HL-60/S4 treated with phorbol 12-myristate 13-acetate at 8.2 ng/mL for 4 days and 3 days (cell line): ENCODE results near the gene LINC01488.

Source experiments
- in situ Hi-C: fragments of 300-500 bp; cut with MboI; formaldehyde crosslinking; loops from 2 replicates; pipeline ENCODE4 v1.15.0; 2022; ENCODE audit warnings: low sequenced_read_pairs

LINC01488 gene

GRCh38 chr11:69490516-69490915 is 9.1 kb downstream of the LINC01488 start:
- in situ Hi-C loops = no loop called here

GRCh38 chr11:69491071-69492031 is 9.9 kb downstream of the LINC01488 start:
- in situ Hi-C loops = no loop called here

GRCh38 chr11:69492201-69492991 is 10.9 kb downstream of the LINC01488 start:
- in situ Hi-C loops = no loop called here

- in situ Hi-C loops = no loop called here
These were observed 12.7 kb downstream of the LINC01488 start for GRCh38 chr11:69493931-69494821.

GRCh38 chr11:69494851-69495250 is 13.4 kb downstream of the LINC01488 start:
- in situ Hi-C loops = no loop called here

- in situ Hi-C loops = no loop called here
These were observed 14.2 kb downstream of the LINC01488 start for GRCh38 chr11:69495441-69496201.

GRCh38 chr11:69496202-69496557 is 14.7 kb downstream of the LINC01488 start:
- in situ Hi-C loops = no loop called here

GRCh38 chr11:69496631-69497220 is 15.3 kb downstream of the LINC01488 start:
- in situ Hi-C loops = no loop called here

GRCh38 chr11:69497221-69497787 is 15.8 kb downstream of the LINC01488 start:
- in situ Hi-C loops = no loop called here

GRCh38 chr11:69498614-69499175 is 17.2 kb downstream of the LINC01488 start:
- in situ Hi-C loops = no loop called here

GRCh38 chr11:69499186-69499917 is 17.9 kb downstream of the LINC01488 start:
- in situ Hi-C loops = no loop called here

GRCh38 chr11:69499918-69500284 is 18.4 kb downstream of the LINC01488 start:
- in situ Hi-C loops = no loop called here

GRCh38 chr11:69500285-69501120 is 19.0 kb downstream of the LINC01488 start:
- in situ Hi-C loops = no loop called here

- in situ Hi-C loops = no loop called here
These were observed 19.6 kb downstream of the LINC01488 start for GRCh38 chr11:69501121-69501489.

- in situ Hi-C loops = no loop called here
These were observed 20.7 kb downstream of the LINC01488 start for GRCh38 chr11:69501891-69502860.

- in situ Hi-C loops = no loop called here
These were observed 22.7 kb downstream of the LINC01488 start for GRCh38 chr11:69504127-69504526.
